SKM-1 (cell line): ENCODE data around the gene PTPN20.
"Not testable (repeated sequence)": the region's sequence is repeated elsewhere in the genome, so short reads cannot be mapped to it uniquely, and the experiment has no call there.

Experiments
- DNase-seq: peaks from one replicate; lab custom pipeline; 2025; ENCODE audit not compliant: unreplicated experiment; lab: John Stamatoyannopoulos, UW

PTPN20 gene

GRCh38 chr10:46911144-46911876 is at the start of gene PTPN20:
Gene PTPN20, plus strand, starts transcription at chr10:46911428. Its CDS starts 21,072 bp downstream, at chr10:46932500.
- not testable (repeated sequence) for DNase-seq

- DNase-seq = not testable (repeated sequence)
Measured at GRCh38 chr10:46869716-46870115, 41.5 kb upstream of the PTPN20 start.

GRCh38 chr10:46871583-46871982 is 39.6 kb upstream of the PTPN20 start:
- DNase-seq = not testable (repeated sequence)

- DNase-seq = not testable (repeated sequence)
Measured at GRCh38 chr10:46875304-46875703, 35.9 kb upstream of the PTPN20 start.

GRCh38 chr10:46876773-46877172 is 34.5 kb upstream of the PTPN20 start:
- not testable (repeated sequence) for DNase-seq

GRCh38 chr10:46878761-46879160 is 32.5 kb upstream of the PTPN20 start:
- not testable (repeated sequence) for DNase-seq

- DNase-seq = not testable (repeated sequence)
Measured at GRCh38 chr10:46890813-46891611, 20.2 kb upstream of the PTPN20 start.

GRCh38 chr10:46896762-46897692 is 14.2 kb upstream of the PTPN20 start:
- not testable (repeated sequence) for DNase-seq

- DNase-seq = not testable (repeated sequence)
Measured at GRCh38 chr10:46901247-46901646, 10.0 kb upstream of the PTPN20 start.

GRCh38 chr10:46903874-46904273 is 7.4 kb upstream of the PTPN20 start:
- not testable (repeated sequence) for DNase-seq

GRCh38 chr10:46906359-46906758 is 4.9 kb upstream of the PTPN20 start:
- not testable (repeated sequence) for DNase-seq

- DNase-seq = not testable (repeated sequence)
Measured at GRCh38 chr10:46907185-46908117, 3.8 kb upstream of the PTPN20 start.

GRCh38 chr10:46922498-46922897 is 11.3 kb downstream of the PTPN20 start:
- DNase-seq = not testable (repeated sequence)

GRCh38 chr10:46925156-46925555 is 13.9 kb downstream of the PTPN20 start:
- not testable (repeated sequence) for DNase-seq

GRCh38 chr10:46925853-46926252 is 14.6 kb downstream of the PTPN20 start:
- DNase-seq = not testable (repeated sequence)

GRCh38 chr10:46928810-46929209 is 17.6 kb downstream of the PTPN20 start:
- not testable (repeated sequence) for DNase-seq

GRCh38 chr10:46932383-46932782 is 21.2 kb downstream of the PTPN20 start:
- not testable (repeated sequence) for DNase-seq

- not testable (repeated sequence) for DNase-seq
Measured at GRCh38 chr10:46941091-46941490, 29.9 kb downstream of the PTPN20 start.

- not testable (repeated sequence) for DNase-seq
Measured at GRCh38 chr10:46948687-46949518, 37.7 kb downstream of the PTPN20 start.
